K562 (cell line): ENCODE results near the gene RARA.

ENCODE experiments used
- BCL6 ChIP-seq: fragments of 250-450 bp; sonication (Bioruptor Pico); IDR thresholded peaks from 2 replicates; pipeline ENCODE4 v1.4.0; 2020
- EP300 ChIP-seq: IDR thresholded peaks from 2 replicates; pipeline ENCODE4 v1.6.1; 2012; ENCODE audit warnings: low read length, improper control_type of control experiment
- HEY1 ChIP-seq: fragments of 250-450 bp; sonication (Bioruptor Pico); IDR thresholded peaks from 2 replicates; pipeline ENCODE4 v1.5.0; 2020; ENCODE audit warnings: mild to moderate bottlenecking, moderate library complexity, borderline replicate concordance
- RAD21 ChIP-seq, 2 experiments: fragments of 250-450 bp in 1 of 2; fragments of 450-650 bp in 1 of 2; sonication (Bioruptor Pico) in 1 of 2; formaldehyde crosslinking in 1 of 2; IDR thresholded peaks in 1 of 2; conservative IDR thresholded peaks in 1 of 2; 2 replicates each; pipeline versions ENCODE4 v1.4.0 to v1.8.0; 2020 to 2022; ENCODE audit warnings: mild to moderate bottlenecking in 2 of 2, moderate library complexity in 1 of 2
- SREBF2 ChIP-seq: sonication (generic); formaldehyde crosslinking; IDR thresholded peaks from 2 replicates; pipeline ENCODE4 v1.4.0; 2020; ENCODE audit warnings: mild to moderate bottlenecking, missing genetic modification reagents
- TAF1 ChIP-seq: IDR thresholded peaks from 2 replicates; pipeline ENCODE4 v1.6.1; 2011; ENCODE audit warnings: mild to moderate bottlenecking, low read length, moderate library complexity; ENCODE audit not compliant: insufficient read depth, control insufficient read depth, severe bottlenecking; ENCODE audit errors: extremely low read depth
- TF ChIP-seq, protein P1 (sequence below), 2 experiments: fragments of 450-650 bp; formaldehyde crosslinking in 1 of 2; IDR thresholded peaks; 2 replicates each; pipeline versions ENCODE4 v1.4.0 to v1.6.1; 2014 to 2020; ENCODE audit warnings: mild to moderate bottlenecking in 2 of 2, borderline replicate concordance in 1 of 2, low read depth in 1 of 2
- TF ChIP-seq, protein P2 (sequence below): fragments of 450-650 bp; IDR thresholded peaks from one replicate; pipeline ENCODE4 v1.6.1; 2018; ENCODE audit warnings: mild to moderate bottlenecking, moderate library complexity; ENCODE audit not compliant: partially characterized antibody
- TF ChIP-seq, protein P3 (sequence below), 2 experiments: fragments of 450-650 bp in 1 of 2; sonication (generic) in 1 of 2; formaldehyde crosslinking in 1 of 2; IDR thresholded peaks in 1 of 2; conservative IDR thresholded peaks in 1 of 2; 2 replicates each; pipeline versions ENCODE4 v1.6.1 to v1.8.1; 2016 to 2023; ENCODE audit warnings: mild to moderate bottlenecking in 2 of 2, moderate library complexity in 2 of 2, inconsistent platforms in 1 of 2, missing genetic modification reagents in 1 of 2
- TF ChIP-seq, protein P4 (sequence below): sonication (generic); formaldehyde crosslinking; IDR thresholded peaks from 2 replicates; pipeline ENCODE4 v1.8.0; 2022; ENCODE audit warnings: missing genetic modification reagents, mild to moderate bottlenecking, borderline replicate concordance

DNA sequence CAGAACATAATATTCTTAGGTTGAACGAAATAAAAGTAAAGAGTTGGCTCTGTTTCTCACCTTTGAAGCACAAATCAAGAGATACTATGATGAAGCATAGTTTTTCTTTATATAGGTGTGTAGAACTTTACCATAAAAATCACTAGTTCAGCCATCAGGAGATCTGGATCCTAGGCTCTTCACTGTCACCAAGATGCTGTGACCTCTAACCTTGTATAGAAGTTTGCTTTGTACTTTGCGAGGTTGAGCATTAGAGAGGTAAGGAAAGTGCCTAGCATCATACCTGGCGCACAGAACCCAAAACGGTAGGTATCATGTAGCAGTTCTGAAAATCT lies 21.9 kb upstream of the RARA start:
- TF ChIP-seq, protein P1, sequence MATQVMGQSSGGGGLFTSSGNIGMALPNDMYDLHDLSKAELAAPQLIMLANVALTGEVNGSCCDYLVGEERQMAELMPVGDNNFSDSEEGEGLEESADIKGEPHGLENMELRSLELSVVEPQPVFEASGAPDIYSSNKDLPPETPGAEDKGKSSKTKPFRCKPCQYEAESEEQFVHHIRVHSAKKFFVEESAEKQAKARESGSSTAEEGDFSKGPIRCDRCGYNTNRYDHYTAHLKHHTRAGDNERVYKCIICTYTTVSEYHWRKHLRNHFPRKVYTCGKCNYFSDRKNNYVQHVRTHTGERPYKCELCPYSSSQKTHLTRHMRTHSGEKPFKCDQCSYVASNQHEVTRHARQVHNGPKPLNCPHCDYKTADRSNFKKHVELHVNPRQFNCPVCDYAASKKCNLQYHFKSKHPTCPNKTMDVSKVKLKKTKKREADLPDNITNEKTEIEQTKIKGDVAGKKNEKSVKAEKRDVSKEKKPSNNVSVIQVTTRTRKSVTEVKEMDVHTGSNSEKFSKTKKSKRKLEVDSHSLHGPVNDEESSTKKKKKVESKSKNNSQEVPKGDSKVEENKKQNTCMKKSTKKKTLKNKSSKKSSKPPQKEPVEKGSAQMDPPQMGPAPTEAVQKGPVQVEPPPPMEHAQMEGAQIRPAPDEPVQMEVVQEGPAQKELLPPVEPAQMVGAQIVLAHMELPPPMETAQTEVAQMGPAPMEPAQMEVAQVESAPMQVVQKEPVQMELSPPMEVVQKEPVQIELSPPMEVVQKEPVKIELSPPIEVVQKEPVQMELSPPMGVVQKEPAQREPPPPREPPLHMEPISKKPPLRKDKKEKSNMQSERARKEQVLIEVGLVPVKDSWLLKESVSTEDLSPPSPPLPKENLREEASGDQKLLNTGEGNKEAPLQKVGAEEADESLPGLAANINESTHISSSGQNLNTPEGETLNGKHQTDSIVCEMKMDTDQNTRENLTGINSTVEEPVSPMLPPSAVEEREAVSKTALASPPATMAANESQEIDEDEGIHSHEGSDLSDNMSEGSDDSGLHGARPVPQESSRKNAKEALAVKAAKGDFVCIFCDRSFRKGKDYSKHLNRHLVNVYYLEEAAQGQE (IDR thresholded peaks at IDR 0.05; ENCODE audit: borderline replicate concordance): no peak
- TF ChIP-seq, protein P1 (CRISPR knock-in tag; IDR thresholded peaks at IDR 0.05; ENCODE audit: low read depth): no peak
- TF ChIP-seq, protein P2, sequence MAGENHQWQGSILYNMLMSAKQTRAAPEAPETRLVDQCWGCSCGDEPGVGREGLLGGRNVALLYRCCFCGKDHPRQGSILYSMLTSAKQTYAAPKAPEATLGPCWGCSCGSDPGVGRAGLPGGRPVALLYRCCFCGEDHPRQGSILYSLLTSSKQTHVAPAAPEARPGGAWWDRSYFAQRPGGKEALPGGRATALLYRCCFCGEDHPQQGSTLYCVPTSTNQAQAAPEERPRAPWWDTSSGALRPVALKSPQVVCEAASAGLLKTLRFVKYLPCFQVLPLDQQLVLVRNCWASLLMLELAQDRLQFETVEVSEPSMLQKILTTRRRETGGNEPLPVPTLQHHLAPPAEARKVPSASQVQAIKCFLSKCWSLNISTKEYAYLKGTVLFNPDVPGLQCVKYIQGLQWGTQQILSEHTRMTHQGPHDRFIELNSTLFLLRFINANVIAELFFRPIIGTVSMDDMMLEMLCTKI: no peak
- TF ChIP-seq EP300 (no peak), BCL6 (no peak), SREBF2 (CRISPR knock-in tag) (no peak), RAD21 (CRISPR knock-in tag; conservative IDR thresholded peaks at IDR 0.05 in 1 of 2, IDR thresholded peaks at IDR 0.05 in 1 of 2) (no peak), HEY1 (CRISPR knock-in tag) (no peak), TAF1 (no peak)
- TF ChIP-seq, protein P3, sequence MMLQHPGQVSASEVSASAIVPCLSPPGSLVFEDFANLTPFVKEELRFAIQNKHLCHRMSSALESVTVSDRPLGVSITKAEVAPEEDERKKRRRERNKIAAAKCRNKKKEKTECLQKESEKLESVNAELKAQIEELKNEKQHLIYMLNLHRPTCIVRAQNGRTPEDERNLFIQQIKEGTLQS (IDR thresholded peaks at IDR 0.05): no peak
- TF ChIP-seq, protein P3 (CRISPR knock-in tag; conservative IDR thresholded peaks at IDR 0.05): no peak
- TF ChIP-seq, protein P4, sequence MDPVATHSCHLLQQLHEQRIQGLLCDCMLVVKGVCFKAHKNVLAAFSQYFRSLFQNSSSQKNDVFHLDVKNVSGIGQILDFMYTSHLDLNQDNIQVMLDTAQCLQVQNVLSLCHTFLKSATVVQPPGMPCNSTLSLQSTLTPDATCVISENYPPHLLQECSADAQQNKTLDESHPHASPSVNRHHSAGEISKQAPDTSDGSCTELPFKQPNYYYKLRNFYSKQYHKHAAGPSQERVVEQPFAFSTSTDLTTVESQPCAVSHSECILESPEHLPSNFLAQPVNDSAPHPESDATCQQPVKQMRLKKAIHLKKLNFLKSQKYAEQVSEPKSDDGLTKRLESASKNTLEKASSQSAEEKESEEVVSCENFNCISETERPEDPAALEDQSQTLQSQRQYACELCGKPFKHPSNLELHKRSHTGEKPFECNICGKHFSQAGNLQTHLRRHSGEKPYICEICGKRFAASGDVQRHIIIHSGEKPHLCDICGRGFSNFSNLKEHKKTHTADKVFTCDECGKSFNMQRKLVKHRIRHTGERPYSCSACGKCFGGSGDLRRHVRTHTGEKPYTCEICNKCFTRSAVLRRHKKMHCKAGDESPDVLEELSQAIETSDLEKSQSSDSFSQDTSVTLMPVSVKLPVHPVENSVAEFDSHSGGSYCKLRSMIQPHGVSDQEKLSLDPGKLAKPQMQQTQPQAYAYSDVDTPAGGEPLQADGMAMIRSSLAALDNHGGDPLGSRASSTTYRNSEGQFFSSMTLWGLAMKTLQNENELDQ (CRISPR knock-in tag): no peak
